Testis (tissue), 2 donors: ENCODE data around the gene TCF7L2.

ENCODE experiments used
- POLR2A ChIP-seq: fragments of 450-650 bp; IDR thresholded peaks from one replicate; pipeline ENCODE4 v1.6.1; 2017; ENCODE audit warnings: antibody characterized with exemption, mild to moderate bottlenecking, moderate library complexity
- TF ChIP-seq, protein P1 (sequence below), 3 experiments: fragments of 450-650 bp in 2 of 3; fragments of 200-600 bp in 1 of 3; sonication (generic) in 1 of 3; IDR thresholded peaks; one replicate each; pipeline ENCODE4 v1.5.1; 2016 to 2019; ENCODE audit warnings: antibody characterized with exemption in 3 of 3, mild to moderate bottlenecking in 2 of 3, moderate library complexity in 1 of 3

DNA sequence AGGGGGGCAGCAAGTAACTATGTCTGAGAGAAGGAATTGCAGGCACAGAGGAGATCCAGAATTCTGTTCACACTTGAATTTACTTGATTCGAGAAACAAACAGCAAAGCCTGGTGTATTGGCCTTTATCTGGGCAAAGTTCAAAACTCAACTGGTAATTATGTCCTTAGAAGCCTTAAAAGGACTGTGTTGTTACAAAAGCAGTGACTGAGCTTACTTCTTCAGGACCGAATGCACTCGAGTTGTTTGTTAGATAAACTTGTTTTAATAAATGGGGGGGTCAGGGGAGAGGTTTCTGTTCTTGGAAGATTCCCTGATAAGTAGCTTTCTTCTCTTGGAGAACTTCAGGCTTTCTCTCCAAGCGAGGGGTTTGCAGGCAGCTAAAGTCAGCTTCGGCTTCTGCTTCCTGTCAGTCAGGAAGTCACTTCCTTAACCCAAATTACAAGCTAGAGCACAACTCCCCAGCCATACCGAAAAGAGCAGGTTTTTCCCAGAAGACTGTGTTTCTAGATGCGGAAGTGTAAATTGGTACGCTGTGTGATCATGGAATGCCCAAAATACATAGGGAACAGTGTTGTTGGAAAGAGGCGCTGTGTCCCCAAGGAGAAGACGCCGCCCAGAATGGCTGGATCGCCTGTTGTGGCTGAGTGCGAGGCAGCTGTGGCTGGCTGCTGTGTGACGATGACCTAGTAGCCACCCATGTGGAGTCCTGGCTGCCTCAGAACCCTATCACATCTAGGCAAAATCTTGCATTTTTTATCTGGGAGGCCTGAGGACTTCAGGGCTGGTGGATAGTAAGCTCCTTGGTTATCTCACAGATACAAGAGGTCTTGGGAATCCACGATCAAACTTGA is 110.4 kb downstream of the TCF7L2 start:
- TF ChIP-seq, protein P1, sequence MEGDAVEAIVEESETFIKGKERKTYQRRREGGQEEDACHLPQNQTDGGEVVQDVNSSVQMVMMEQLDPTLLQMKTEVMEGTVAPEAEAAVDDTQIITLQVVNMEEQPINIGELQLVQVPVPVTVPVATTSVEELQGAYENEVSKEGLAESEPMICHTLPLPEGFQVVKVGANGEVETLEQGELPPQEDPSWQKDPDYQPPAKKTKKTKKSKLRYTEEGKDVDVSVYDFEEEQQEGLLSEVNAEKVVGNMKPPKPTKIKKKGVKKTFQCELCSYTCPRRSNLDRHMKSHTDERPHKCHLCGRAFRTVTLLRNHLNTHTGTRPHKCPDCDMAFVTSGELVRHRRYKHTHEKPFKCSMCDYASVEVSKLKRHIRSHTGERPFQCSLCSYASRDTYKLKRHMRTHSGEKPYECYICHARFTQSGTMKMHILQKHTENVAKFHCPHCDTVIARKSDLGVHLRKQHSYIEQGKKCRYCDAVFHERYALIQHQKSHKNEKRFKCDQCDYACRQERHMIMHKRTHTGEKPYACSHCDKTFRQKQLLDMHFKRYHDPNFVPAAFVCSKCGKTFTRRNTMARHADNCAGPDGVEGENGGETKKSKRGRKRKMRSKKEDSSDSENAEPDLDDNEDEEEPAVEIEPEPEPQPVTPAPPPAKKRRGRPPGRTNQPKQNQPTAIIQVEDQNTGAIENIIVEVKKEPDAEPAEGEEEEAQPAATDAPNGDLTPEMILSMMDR (IDR thresholded peaks at IDR 0.05) = no peak
- TF ChIP-seq POLR2A = no peak
